ENCODE results near the gene MACROD2. TPM values are rescaled to one million over a fixed set of nuclear protein-coding genes. Genes with fewer than 3 reads are reported as not detected.

Gene MACROD2
- polyA plus RNA-seq, 1 donor from 2014 or later: 23.2 TPM

DNA sequence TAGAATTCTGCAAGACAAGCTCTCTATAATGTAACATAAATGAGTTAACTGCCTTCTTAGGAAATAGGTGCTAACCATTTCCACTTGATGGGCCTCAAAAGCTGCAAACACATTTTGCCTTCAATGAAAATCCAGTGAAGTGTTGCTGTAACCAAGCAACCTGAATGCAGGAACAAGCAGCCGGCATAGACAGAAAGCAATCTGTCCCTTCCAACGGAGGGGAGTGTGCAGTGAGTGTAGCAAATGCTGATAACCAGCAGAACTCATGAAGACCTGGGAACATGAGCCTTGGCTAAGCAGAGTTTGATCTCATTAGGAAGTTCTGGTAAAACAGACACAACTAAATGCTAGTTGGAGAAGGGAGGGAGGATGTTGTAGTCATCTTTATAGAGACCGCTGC, 1880.1 kb downstream of the MACROD2 start:
- TF ChIP-seq RAD21 (conservative IDR thresholded peaks at IDR 0.05): peak; percentile 29
- TF ChIP-seq POLR2AphosphoS5 (IDR thresholded peaks at IDR 0.05): peak; percentile 16
- TF ChIP-seq, protein P1, sequence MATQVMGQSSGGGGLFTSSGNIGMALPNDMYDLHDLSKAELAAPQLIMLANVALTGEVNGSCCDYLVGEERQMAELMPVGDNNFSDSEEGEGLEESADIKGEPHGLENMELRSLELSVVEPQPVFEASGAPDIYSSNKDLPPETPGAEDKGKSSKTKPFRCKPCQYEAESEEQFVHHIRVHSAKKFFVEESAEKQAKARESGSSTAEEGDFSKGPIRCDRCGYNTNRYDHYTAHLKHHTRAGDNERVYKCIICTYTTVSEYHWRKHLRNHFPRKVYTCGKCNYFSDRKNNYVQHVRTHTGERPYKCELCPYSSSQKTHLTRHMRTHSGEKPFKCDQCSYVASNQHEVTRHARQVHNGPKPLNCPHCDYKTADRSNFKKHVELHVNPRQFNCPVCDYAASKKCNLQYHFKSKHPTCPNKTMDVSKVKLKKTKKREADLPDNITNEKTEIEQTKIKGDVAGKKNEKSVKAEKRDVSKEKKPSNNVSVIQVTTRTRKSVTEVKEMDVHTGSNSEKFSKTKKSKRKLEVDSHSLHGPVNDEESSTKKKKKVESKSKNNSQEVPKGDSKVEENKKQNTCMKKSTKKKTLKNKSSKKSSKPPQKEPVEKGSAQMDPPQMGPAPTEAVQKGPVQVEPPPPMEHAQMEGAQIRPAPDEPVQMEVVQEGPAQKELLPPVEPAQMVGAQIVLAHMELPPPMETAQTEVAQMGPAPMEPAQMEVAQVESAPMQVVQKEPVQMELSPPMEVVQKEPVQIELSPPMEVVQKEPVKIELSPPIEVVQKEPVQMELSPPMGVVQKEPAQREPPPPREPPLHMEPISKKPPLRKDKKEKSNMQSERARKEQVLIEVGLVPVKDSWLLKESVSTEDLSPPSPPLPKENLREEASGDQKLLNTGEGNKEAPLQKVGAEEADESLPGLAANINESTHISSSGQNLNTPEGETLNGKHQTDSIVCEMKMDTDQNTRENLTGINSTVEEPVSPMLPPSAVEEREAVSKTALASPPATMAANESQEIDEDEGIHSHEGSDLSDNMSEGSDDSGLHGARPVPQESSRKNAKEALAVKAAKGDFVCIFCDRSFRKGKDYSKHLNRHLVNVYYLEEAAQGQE (IDR thresholded peaks at IDR 0.05; ENCODE audit: borderline replicate concordance): no peak
- Histone ChIP-seq H3K27ac (ENCODE audit: low read length) (no peak overlapping the region), H3K4me3 (ENCODE audit: low read length) (no peak overlapping the region), H3K27me3 (ENCODE audit: insufficient read depth, low read depth, low read length) (no peaks in the 10 kb centered on the region), H3F3A (ENCODE audit: insufficient read depth, low read length, poor library complexity, severe bottlenecking) (no peaks in the 10 kb centered on the region), H3K9ac (ENCODE audit: low read length) (no peak overlapping the region), H3K9me2 (ENCODE audit: insufficient read depth, low read length) (no peaks in the 10 kb centered on the region), H3K4me2 (ENCODE audit: low read length) (peak overlapping the region; percentile 5), H2AFZ (ENCODE audit: low read depth, low read length) (no peak overlapping the region), H4K20me1 (ENCODE audit: insufficient read depth) (no peaks in the 10 kb centered on the region), H3K79me2 (replicated peaks; ENCODE audit: insufficient read depth, low read length) (no peaks in the 10 kb centered on the region), H3K36me3 (ENCODE audit: insufficient read depth, low read length) (no peaks in the 10 kb centered on the region), H3K9me3 (ENCODE audit: low read length) (no peaks in the 10 kb centered on the region)

- H3K9me3 ChIP-seq (ENCODE audit: low read length): no peaks in the 10 kb centered on the region
- no peak for TF ChIP-seq RAD21 (conservative IDR thresholded peaks at IDR 0.05)
- H3K27me3 ChIP-seq (ENCODE audit: insufficient read depth, low read depth, low read length): no peaks in the 10 kb centered on the region
- H3K9me2 ChIP-seq (ENCODE audit: insufficient read depth, low read length): no peaks in the 10 kb centered on the region
- H4K20me1 ChIP-seq (ENCODE audit: insufficient read depth): no peaks in the 10 kb centered on the region
- no peaks in the 10 kb centered on the region for H3F3A ChIP-seq (ENCODE audit: insufficient read depth, low read length, poor library complexity, severe bottlenecking)
- H3K27ac ChIP-seq (ENCODE audit: low read length): no peak overlapping the region
- H3K4me3 ChIP-seq (ENCODE audit: low read length): no peak overlapping the region
- H2AFZ ChIP-seq (ENCODE audit: low read depth, low read length): no peak overlapping the region
- H3K79me2 ChIP-seq (replicated peaks; ENCODE audit: insufficient read depth, low read length): no peaks in the 10 kb centered on the region
- H3K4me2 ChIP-seq (ENCODE audit: low read length): no peak overlapping the region
- no peaks in the 10 kb centered on the region for H3K36me3 ChIP-seq (ENCODE audit: insufficient read depth, low read length)
- no peak overlapping the region for H3K9ac ChIP-seq (ENCODE audit: low read length)
Observed at GRCh38 chr20:15882553-15882952, 1887.2 kb downstream of the MACROD2 start.

DNA sequence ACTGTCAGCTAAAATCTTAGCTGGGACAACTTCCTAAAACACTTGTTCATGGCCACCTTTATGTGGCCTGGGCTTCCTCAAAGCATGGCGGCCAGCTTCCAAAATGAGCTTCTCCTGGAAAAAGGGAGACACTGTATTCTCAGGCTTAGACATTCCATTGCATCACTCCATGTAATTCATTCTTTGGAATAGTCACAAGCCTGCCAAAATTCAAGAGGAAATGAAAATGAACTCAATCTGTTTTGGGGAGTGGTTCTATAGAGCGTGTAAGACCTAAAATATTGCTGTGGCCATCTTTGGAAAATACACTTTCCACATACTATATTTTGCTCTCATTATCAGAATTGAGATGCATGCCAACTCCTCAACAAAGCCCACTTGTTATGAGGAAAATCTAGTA, 1890.9 kb downstream of the MACROD2 start:
- no peak overlapping the region for H3K27ac ChIP-seq (ENCODE audit: low read length)
- H3K4me2 ChIP-seq (ENCODE audit: low read length): no peak overlapping the region
- no peaks in the 10 kb centered on the region for H3K36me3 ChIP-seq (ENCODE audit: insufficient read depth, low read length)
- TF ChIP-seq, protein P1 (IDR thresholded peaks at IDR 0.05; ENCODE audit: borderline replicate concordance): no peak
- TF ChIP-seq RAD21 (conservative IDR thresholded peaks at IDR 0.05) (no peak), TAF1 (IDR thresholded peaks at IDR 0.05; ENCODE audit: low read depth) (no peak), MXI1 (conservative IDR thresholded peaks at IDR 0.05; ENCODE audit: poor library complexity, severe bottlenecking) (no peak), POLR2AphosphoS5 (IDR thresholded peaks at IDR 0.05) (no peak), EZH2 (IDR thresholded peaks at IDR 0.05; ENCODE audit: borderline replicate concordance, insufficient read depth, low read length, poor library complexity, severe bottlenecking) (no peak), EP300 (conservative IDR thresholded peaks at IDR 0.05; ENCODE audit: poor library complexity, severe bottlenecking) (no peak), SMC3 (conservative IDR thresholded peaks at IDR 0.05; ENCODE audit: poor library complexity) (no peak)
- TF ChIP-seq, protein P2, sequence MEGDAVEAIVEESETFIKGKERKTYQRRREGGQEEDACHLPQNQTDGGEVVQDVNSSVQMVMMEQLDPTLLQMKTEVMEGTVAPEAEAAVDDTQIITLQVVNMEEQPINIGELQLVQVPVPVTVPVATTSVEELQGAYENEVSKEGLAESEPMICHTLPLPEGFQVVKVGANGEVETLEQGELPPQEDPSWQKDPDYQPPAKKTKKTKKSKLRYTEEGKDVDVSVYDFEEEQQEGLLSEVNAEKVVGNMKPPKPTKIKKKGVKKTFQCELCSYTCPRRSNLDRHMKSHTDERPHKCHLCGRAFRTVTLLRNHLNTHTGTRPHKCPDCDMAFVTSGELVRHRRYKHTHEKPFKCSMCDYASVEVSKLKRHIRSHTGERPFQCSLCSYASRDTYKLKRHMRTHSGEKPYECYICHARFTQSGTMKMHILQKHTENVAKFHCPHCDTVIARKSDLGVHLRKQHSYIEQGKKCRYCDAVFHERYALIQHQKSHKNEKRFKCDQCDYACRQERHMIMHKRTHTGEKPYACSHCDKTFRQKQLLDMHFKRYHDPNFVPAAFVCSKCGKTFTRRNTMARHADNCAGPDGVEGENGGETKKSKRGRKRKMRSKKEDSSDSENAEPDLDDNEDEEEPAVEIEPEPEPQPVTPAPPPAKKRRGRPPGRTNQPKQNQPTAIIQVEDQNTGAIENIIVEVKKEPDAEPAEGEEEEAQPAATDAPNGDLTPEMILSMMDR (IDR thresholded peaks at IDR 0.05; ENCODE audit: poor library complexity, severe bottlenecking): no peak
- no peaks in the 10 kb centered on the region for H4K20me1 ChIP-seq (ENCODE audit: insufficient read depth)
- no peaks in the 10 kb centered on the region for H3K27me3 ChIP-seq (ENCODE audit: insufficient read depth, low read depth, low read length)
- H2AFZ ChIP-seq (ENCODE audit: low read depth, low read length): no peak overlapping the region
- H3K4me3 ChIP-seq (ENCODE audit: low read length): no peak overlapping the region
- H3K9me2 ChIP-seq (ENCODE audit: insufficient read depth, low read length): no peaks in the 10 kb centered on the region
- H3K9me3 ChIP-seq (ENCODE audit: low read length): no peaks in the 10 kb centered on the region
- H3K79me2 ChIP-seq (replicated peaks; ENCODE audit: insufficient read depth, low read length): no peaks in the 10 kb centered on the region
- no peak overlapping the region for H3K9ac ChIP-seq (ENCODE audit: low read length)
- no peaks in the 10 kb centered on the region for H3F3A ChIP-seq (ENCODE audit: insufficient read depth, low read length, poor library complexity, severe bottlenecking)
